Sigmoid colon (tissue), 7 donors: Measurements from ENCODE around the gene HMG20A. TPM values are rescaled to one million over a fixed set of nuclear protein-coding genes. Genes with fewer than 3 reads are reported as not detected.

ENCODE experiments used
- DNase-seq: peaks from one replicate; pipeline ENCODE4 v3.0.0-alpha.2; 2019
- H3K27ac ChIP-seq, 4 donors: fragments of 200-600 bp; sonication (generic); one replicate each; pipeline ENCODE4 v1.5.1; 2016 to 2019; ENCODE audit warnings: mild to moderate bottlenecking in 1 of 4
- H3K27me3 ChIP-seq, 3 donors: fragments of 200-600 bp; sonication (generic); one replicate each; pipeline ENCODE4 v1.5.1; 2019; ENCODE audit warnings: mild to moderate bottlenecking in 1 of 3
- H3K36me3 ChIP-seq, 4 donors: fragments of 200-600 bp; sonication (generic); one replicate each; pipeline ENCODE4 v1.5.1; 2016 to 2019
- H3K4me1 ChIP-seq, 4 donors: fragments of 200-600 bp; sonication (generic); one replicate each; pipeline ENCODE4 v1.5.1; 2017 to 2019
- H3K4me3 ChIP-seq, 4 donors: fragments of 200-600 bp; sonication (generic); one replicate each; pipeline ENCODE4 v1.5.1; 2017 to 2019; ENCODE audit warnings: mild to moderate bottlenecking in 2 of 4, moderate library complexity in 1 of 4
- H3K9me3 ChIP-seq, 4 donors: fragments of 200-600 bp in 3 of 4; sonication (generic) in 3 of 4; one replicate each; pipeline versions ENCODE4 v1.5.1 to v1.6.1; 2013 to 2019
- EP300 ChIP-seq, 4 donors: sonication (generic); formaldehyde crosslinking; IDR thresholded peaks; one replicate each; pipeline ENCODE4 v1.6.1; 2017; ENCODE audit warnings: antibody characterized with exemption in 4 of 4
- POLR2A ChIP-seq, 2 donors: fragments of 450-650 bp; IDR thresholded peaks; one replicate each; pipeline ENCODE4 v1.6.1; 2016; ENCODE audit warnings: antibody characterized with exemption in 2 of 2, mild to moderate bottlenecking in 2 of 2, moderate library complexity in 2 of 2
- POLR2AphosphoS5 ChIP-seq, 4 donors: sonication (generic); formaldehyde crosslinking; IDR thresholded peaks; one replicate each; pipeline ENCODE4 v1.6.1; 2017; ENCODE audit warnings: antibody characterized with exemption in 4 of 4
- WGBS, 2 donors: extraction: QIAGEN DNeasy Blood & Tissue Kit; methylation state at CpG; one replicate each; pipeline ENCODE4 v1.1.7; 2013; 5-methylcytosine and 5-hydroxymethylcytosine counted together
- intact Hi-C: fragments of 100-400 bp; cut with DNase I; formaldehyde crosslinking; loops from one replicate; pipeline ENCODE4 v1.15.1; 2023
- polyA plus RNA-seq, 3 donors: library from polyadenylated mRNA; stranded (reverse); fragments of 200-250 nt; gene quantifications; one replicate each; pipeline ENCODE4 v1.2.3, GENCODE V29; 2013
- total RNA-seq, 4 donors: library from RNA; depleted of rRNA; stranded (reverse); fragments of >200 nt; gene quantifications; one replicate each; pipeline ENCODE4 v1.1.0, GENCODE V29; 2016
- TF ChIP-seq, protein P1 (sequence below), 4 experiments: fragments of 450-650 bp in 3 of 4; fragments of 200-600 bp in 1 of 4; IDR thresholded peaks; one replicate each; pipeline ENCODE4 v1.5.1; 2016 to 2019; ENCODE audit warnings: antibody characterized with exemption in 4 of 4, mild to moderate bottlenecking in 3 of 4, moderate library complexity in 2 of 4
- donor health status: healthy with polysubstance abuse.
- donor health status: Bipolar disorder and iron deficiency.
- donor health status: healthy.

Gene HMG20A
- total and polyA plus RNA-seq, 7 donors: 7.8 to 29.0 (median 22.5) TPM

DNA sequence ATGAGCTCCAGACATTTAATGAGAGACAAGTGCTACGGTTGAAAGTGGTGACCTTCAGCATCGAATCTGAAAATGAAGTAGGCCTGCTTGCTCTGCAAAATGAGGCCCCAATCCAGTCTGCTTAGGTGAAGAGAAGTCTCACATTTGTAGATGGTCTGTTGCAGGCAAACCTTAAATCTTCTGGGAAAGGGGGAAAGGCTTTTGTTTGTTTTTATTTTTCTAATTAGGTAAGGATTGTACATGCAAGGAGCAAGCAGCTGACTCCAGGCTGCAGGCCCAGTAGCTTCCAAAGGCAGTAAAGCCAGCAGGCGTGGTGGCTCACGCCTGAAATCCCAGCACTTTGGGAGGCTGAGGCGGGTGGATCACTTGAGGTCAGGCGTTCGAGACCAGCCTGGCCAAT, 74.3 kb downstream of the HMG20A start:
- WGBS, 2 donors: 83% methylated on average over 7 of the region's 7 CpGs
- Histone ChIP-seq H3K36me3 (no peaks in the 10 kb centered on the region), H3K4me1 (peaks cover 0 to 57% (median 41%) of the 10 kb centered on the region in 4 donors), H3K4me3 (no peak overlapping the region), H3K27ac (peak overlapping the region in 3 of 4 donors; percentile 80 to 85 (median 83)), H3K27me3 (no peaks in the 10 kb centered on the region), H3K9me3 (no peaks in the 10 kb centered on the region)
- TF ChIP-seq POLR2A (IDR thresholded peaks at IDR 0.05): no peak
- TF ChIP-seq EP300 (IDR thresholded peaks at IDR 0.05): no peak
- no peak for TF ChIP-seq POLR2AphosphoS5 (IDR thresholded peaks at IDR 0.05)
- TF ChIP-seq, protein P1, sequence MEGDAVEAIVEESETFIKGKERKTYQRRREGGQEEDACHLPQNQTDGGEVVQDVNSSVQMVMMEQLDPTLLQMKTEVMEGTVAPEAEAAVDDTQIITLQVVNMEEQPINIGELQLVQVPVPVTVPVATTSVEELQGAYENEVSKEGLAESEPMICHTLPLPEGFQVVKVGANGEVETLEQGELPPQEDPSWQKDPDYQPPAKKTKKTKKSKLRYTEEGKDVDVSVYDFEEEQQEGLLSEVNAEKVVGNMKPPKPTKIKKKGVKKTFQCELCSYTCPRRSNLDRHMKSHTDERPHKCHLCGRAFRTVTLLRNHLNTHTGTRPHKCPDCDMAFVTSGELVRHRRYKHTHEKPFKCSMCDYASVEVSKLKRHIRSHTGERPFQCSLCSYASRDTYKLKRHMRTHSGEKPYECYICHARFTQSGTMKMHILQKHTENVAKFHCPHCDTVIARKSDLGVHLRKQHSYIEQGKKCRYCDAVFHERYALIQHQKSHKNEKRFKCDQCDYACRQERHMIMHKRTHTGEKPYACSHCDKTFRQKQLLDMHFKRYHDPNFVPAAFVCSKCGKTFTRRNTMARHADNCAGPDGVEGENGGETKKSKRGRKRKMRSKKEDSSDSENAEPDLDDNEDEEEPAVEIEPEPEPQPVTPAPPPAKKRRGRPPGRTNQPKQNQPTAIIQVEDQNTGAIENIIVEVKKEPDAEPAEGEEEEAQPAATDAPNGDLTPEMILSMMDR (IDR thresholded peaks at IDR 0.05): no peak
- no peak for DNase-seq
- intact Hi-C loops: loop anchor here (5.0 kb wide), 2 partner anchors 47 to 308 kb away; no protein-coding TSS in a partner anchor

DNA sequence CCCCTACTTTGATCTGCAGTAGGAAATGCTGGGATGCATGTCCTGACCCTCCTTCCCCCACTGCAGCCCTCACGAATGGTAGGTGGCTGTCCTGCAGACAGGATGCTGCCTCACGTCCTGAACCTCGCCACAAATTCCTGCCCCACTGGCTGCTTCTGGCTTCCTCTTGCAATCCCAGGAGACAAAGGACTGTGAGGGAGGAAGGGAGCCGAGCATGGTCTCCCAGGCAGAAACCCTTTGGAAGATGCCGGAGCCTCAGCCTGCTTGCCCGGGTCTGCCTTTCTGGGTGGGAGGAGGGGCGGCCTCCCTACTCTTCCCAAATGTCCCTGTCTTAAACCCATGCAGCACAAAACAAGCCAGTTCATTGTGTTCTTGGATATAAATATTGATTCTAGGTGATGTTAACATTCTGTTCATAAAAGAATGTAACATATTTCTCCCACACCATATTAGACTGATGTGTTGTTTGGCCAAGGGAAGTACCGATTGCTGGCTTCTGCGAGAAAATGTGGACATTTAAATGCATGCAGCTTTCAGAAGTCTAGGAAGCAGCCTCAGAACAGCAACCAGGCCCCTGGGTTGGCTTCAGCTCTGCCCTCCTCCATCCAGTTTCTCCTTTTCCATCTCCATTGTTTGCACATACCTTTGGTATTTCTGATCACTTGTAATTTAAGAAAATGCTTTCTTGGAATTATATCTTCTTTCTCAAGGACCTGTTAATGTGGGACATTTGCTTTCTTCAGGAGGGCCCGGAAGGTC, 75.3 kb downstream of the HMG20A start:
- 79 to 89% methylated on average over 10 of the region's 10 CpGs for WGBS, 2 donors
- Histone ChIP-seq H3K9me3 (no peaks in the 10 kb centered on the region), H3K27me3 (no peaks in the 10 kb centered on the region), H3K36me3 (no peaks in the 10 kb centered on the region), H3K4me1 (peaks cover 0 to 61% (median 43%) of the 10 kb centered on the region in 4 donors), H3K4me3 (no peak overlapping the region), H3K27ac (peak overlapping the region; percentile 78 to 85 (median 82))
- TF ChIP-seq POLR2A (IDR thresholded peaks at IDR 0.05) (no peak), POLR2AphosphoS5 (IDR thresholded peaks at IDR 0.05) (no peak), EP300 (IDR thresholded peaks at IDR 0.05) (no peak)
- TF ChIP-seq, protein P1 (IDR thresholded peaks at IDR 0.05): no peak
- no peak for DNase-seq
- intact Hi-C loops: loop anchor here (5.0 kb wide), 2 partner anchors 46 to 309 kb away; no protein-coding TSS in a partner anchor

DNA sequence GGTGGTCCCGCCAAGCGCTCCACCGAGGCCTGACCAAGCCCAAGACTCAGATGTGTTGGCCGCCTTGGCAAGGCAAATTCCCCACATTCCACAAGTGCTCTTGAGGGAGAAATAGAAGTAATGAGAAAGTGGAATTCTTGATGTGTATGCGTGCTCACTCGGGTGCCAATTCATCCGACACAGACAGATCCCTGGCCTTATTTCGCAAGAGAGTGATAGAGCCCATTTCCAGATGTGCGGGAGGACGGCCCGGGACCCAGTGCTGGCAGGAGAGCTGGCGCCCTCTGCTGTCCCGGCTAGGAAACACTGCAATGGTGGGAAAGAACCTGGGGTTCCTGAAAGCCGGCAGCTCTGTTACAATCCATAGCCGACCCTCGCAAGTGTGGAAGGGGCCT, 76.0 kb downstream of the HMG20A start:
- no peaks in the 10 kb centered on the region for H3K36me3 ChIP-seq
- H3K27me3 ChIP-seq: no peaks in the 10 kb centered on the region
- TF ChIP-seq EP300 (IDR thresholded peaks at IDR 0.05) (no peak), POLR2A (IDR thresholded peaks at IDR 0.05) (no peak), POLR2AphosphoS5 (IDR thresholded peaks at IDR 0.05) (peak; percentile 11 to 60 (median 40))
- TF ChIP-seq, protein P1 (IDR thresholded peaks at IDR 0.05): peak; percentile 73 to 92 (median 86)
- DNase-seq: peak; percentile 95
- H3K9me3 ChIP-seq: no peaks in the 10 kb centered on the region
- intact Hi-C loops: loop anchor here (1.0 to 5.0 kb wide), 4 partner anchors 46 to 377 kb away; partner anchors contain the start of genes HMG20A and PEAK1
- H3K4me3 ChIP-seq: peak overlapping the region in 3 of 4 donors; percentile 3 to 15 (median 8)
- peaks cover 0 to 61% (median 46%) of the 10 kb centered on the region in 4 donors for H3K4me1 ChIP-seq
- 23 to 27% methylated on average over 16 of the region's 16 CpGs for WGBS, 2 donors
- H3K27ac ChIP-seq: peak overlapping the region; percentile 78 to 85 (median 82)

DNA sequence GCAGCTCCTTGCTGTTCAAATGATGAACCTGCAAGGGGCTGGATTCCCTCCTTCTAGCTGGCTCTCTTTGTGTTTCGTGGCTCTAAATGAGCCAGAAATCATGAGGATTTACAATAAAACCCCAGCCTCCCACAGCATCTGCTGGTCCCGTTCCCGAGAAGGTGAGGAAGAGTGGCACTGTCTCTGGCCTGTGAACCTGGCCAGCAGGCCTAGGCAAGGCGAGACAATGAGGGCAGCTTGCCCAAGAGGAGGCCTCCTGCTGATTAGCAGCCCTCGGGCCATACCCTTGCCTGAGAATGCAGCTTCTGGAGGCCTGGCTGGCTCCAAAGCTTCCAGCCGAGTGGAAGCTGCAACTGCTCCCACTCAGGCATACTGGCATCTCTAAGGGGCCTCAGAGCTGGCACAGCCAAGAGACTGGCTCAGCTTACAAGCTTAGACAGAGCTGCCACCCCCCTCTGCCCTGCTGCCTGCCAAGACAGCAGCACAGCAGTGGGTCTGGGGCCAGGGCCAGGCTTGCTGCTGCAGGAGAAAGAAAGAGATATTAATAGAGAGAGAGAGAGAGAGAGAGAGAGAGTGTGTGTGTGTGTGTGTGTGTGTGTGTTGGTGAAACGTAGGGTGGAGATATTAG, 76.5 kb downstream of the HMG20A start:
- Histone ChIP-seq H3K27me3 (no peaks in the 10 kb centered on the region), H3K4me1 (peaks cover 0 to 61% (median 46%) of the 10 kb centered on the region in 4 donors), H3K36me3 (no peaks in the 10 kb centered on the region), H3K9me3 (no peaks in the 10 kb centered on the region), H3K27ac (peak overlapping the region; percentile 78 to 85 (median 82)), H3K4me3 (peak overlapping the region in 3 of 4 donors; percentile 3 to 15 (median 8))
- peak; percentile 91 for DNase-seq
- 43 to 60% methylated on average over 7 of the region's 7 CpGs for WGBS, 2 donors
- intact Hi-C loops: loop anchor here (1.0 to 5.0 kb wide), 4 partner anchors 45 to 378 kb away; partner anchors contain the start of genes HMG20A and PEAK1
- TF ChIP-seq EP300 (IDR thresholded peaks at IDR 0.05) (no peak), POLR2AphosphoS5 (IDR thresholded peaks at IDR 0.05) (peak in 3 of 4 donors; percentile 9 to 43 (median 20))
- TF ChIP-seq, protein P1 (IDR thresholded peaks at IDR 0.05): peak in 1 of 4 experiments; percentile 31
